GM06990 (cell line): ENCODE measurements around the gene SMIM14.

Experiments
- DNase-seq: peaks from one replicate; pipeline ENCODE4 v3.0.0-alpha.2; 2011; ENCODE audit not compliant: insufficient read length; ENCODE audit errors: extremely low read depth
- H3K27me3 ChIP-seq: replicated peaks from 2 replicates; pipeline ENCODE4 v1.6.0; 2011; ENCODE audit warnings: low read length; ENCODE audit not compliant: control insufficient read depth, insufficient read depth
- H3K36me3 ChIP-seq: 2 replicates; pipeline ENCODE4 v1.5.1; 2011; ENCODE audit warnings: low read length; ENCODE audit not compliant: control insufficient read depth, insufficient read depth
- H3K4me3 ChIP-seq: replicated peaks from 2 replicates; pipeline ENCODE4 v1.5.1; 2011; ENCODE audit warnings: low read depth, mild to moderate bottlenecking, control low read depth, low read length
- CTCF ChIP-seq: IDR thresholded peaks from 2 replicates; pipeline ENCODE4 v1.5.1; 2011; ENCODE audit warnings: low read length, control low read depth, mild to moderate bottlenecking, inconsistent platforms; ENCODE audit not compliant: insufficient read depth, poor library complexity, severe bottlenecking

Gene SMIM14

GRCh38 chr4:39649639-39650265 is 11.1 kb upstream of the SMIM14 start:
- H3K36me3 ChIP-seq: no peaks in the 10 kb centered on the region

GRCh38 chr4:39648827-39649558 is 10.3 kb upstream of the SMIM14 start:
- Histone ChIP-seq H3K27me3 (no peaks in the 10 kb centered on the region), H3K4me3 (no peak overlapping the region), H3K36me3 (no peaks in the 10 kb centered on the region)
- no peak for TF ChIP-seq CTCF
- DNase-seq: no peak

More at GRCh38 chr4:39649639-39650265, 11.1 kb upstream of the SMIM14 start:
- no peaks in the 10 kb centered on the region for H3K27me3 ChIP-seq
- no peak overlapping the region for H3K4me3 ChIP-seq
- DNase-seq: no peak
- TF ChIP-seq CTCF: no peak

- DNase-seq: no peak
- Histone ChIP-seq H3K27me3 (no peaks in the 10 kb centered on the region), H3K4me3 (no peak overlapping the region), H3K36me3 (no peaks in the 10 kb centered on the region)
- TF ChIP-seq CTCF: no peak
Measured at GRCh38 chr4:39648213-39648612, 9.5 kb upstream of the SMIM14 start.

GRCh38 chr4:39642885-39643552 is 4.4 kb upstream of the SMIM14 start:
- no peak for DNase-seq
- H3K4me3 ChIP-seq: no peak overlapping the region

GRCh38 chr4:39641451-39641850 is 2.8 kb upstream of the SMIM14 start:
- Histone ChIP-seq H3K36me3 (no peaks in the 10 kb centered on the region), H3K4me3 (no peak overlapping the region), H3K27me3 (no peaks in the 10 kb centered on the region)
- no peak for DNase-seq
- TF ChIP-seq CTCF: no peak

More at GRCh38 chr4:39642885-39643552, 4.4 kb upstream of the SMIM14 start:
- H3K36me3 ChIP-seq: no peaks in the 10 kb centered on the region
- no peak for TF ChIP-seq CTCF
- no peaks in the 10 kb centered on the region for H3K27me3 ChIP-seq
